Mucosa of stomach (tissue), 1 donor: Measurements from ENCODE around the gene TIMM17A.
"Not testable (repeated sequence)": the region's sequence is repeated elsewhere in the genome, so short reads cannot be mapped to it uniquely, and the experiment has no call there.

Experiments
- H3K27me3 ChIP-seq: one replicate; pipeline ENCODE4 v1.7.0; 2013; ENCODE audit warnings: mild to moderate bottlenecking, low read length; ENCODE audit not compliant: control insufficient read depth, insufficient read depth
- H3K36me3 ChIP-seq: one replicate; pipeline ENCODE4 v1.7.0; 2013; ENCODE audit warnings: low read length; ENCODE audit not compliant: control insufficient read depth, insufficient read depth
- H3K4me1 ChIP-seq: one replicate; pipeline ENCODE4 v1.7.0; 2013; ENCODE audit warnings: mild to moderate bottlenecking, low read length; ENCODE audit not compliant: control insufficient read depth, insufficient read depth
- H3K4me3 ChIP-seq: one replicate; pipeline ENCODE4 v1.7.0; 2013; ENCODE audit warnings: low read length
- H3K9ac ChIP-seq: one replicate; pipeline ENCODE4 v1.7.0; 2013; ENCODE audit warnings: mild to moderate bottlenecking, low read length, moderate library complexity
- H3K9me3 ChIP-seq: one replicate; pipeline ENCODE4 v1.7.0; 2013; ENCODE audit warnings: mild to moderate bottlenecking, low read length, moderate library complexity; ENCODE audit not compliant: control insufficient read depth
- donor health status: Pancreatic carcinoma.

TIMM17A gene

GRCh38 chr1:202013603-202014002 lies 58.3 kb downstream of the TIMM17A start:
- Histone ChIP-seq H3K4me1 (peaks cover 38% of the 10 kb centered on the region), H3K9ac (peak overlapping the region; percentile 100), H3K36me3 (peaks cover 56% of the 10 kb centered on the region), H3K27me3 (no peaks in the 10 kb centered on the region), H3K9me3 (no peaks in the 10 kb centered on the region), H3K4me3 (peak overlapping the region; percentile 99)

DNA sequence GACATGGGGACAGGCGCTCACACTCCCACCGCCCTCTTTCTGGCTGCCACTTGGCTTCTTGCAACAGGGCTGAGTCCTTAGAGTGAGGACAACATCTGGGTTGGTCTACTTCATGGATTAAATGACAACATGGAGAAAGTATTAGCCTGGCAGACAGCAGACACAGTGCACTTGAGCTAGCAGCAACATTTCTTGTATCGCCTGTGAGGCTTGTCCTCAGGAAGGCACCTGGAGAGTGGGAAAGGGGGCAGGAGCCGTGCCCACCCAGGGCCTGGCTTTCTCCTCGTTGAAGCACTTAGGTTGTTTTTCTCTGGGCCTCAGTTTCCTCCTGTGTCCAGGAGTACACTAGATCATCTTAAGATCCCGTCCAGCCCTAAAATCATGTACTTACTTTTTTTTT lies 58.8 kb downstream of the TIMM17A start:
- Histone ChIP-seq H3K9ac (peak overlapping the region; percentile 100), H3K4me3 (peak overlapping the region; percentile 99), H3K4me1 (peaks cover 40% of the 10 kb centered on the region), H3K9me3 (no peaks in the 10 kb centered on the region), H3K27me3 (no peaks in the 10 kb centered on the region), H3K36me3 (peaks cover 56% of the 10 kb centered on the region)

- Histone ChIP-seq H3K9ac (peak overlapping the region; percentile 100), H3K4me3 (peak overlapping the region; percentile 99), H3K36me3 (peaks cover 56% of the 10 kb centered on the region)
Observed at GRCh38 chr1:202014915-202015661, 59.8 kb downstream of the TIMM17A start.

DNA sequence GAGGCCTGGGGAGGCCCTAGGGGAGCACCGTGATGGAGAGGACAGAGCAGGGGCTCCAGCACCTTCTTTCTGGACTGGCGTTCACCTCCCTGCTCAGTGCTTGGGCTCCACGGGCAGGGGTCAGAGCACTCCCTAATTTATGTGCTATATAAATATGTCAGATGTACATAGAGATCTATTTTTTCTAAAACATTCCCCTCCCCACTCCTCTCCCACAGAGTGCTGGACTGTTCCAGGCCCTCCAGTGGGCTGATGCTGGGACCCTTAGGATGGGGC lies 60.3 kb downstream of the TIMM17A start:
- H3K27me3 ChIP-seq, result no peaks in the 10 kb centered on the region
- H3K4me1 ChIP-seq, result peaks cover 49% of the 10 kb centered on the region
- peaks cover 54% of the 10 kb centered on the region for H3K36me3 ChIP-seq
- no peaks in the 10 kb centered on the region for H3K9me3 ChIP-seq
- peak overlapping the region; percentile 100 for H3K9ac ChIP-seq
- peak overlapping the region; percentile 99 for H3K4me3 ChIP-seq

More at GRCh38 chr1:202014915-202015661, 59.8 kb downstream of the TIMM17A start:
- no peaks in the 10 kb centered on the region for H3K9me3 ChIP-seq
- H3K27me3 ChIP-seq, result no peaks in the 10 kb centered on the region
- H3K4me1 ChIP-seq, result peaks cover 45% of the 10 kb centered on the region

DNA sequence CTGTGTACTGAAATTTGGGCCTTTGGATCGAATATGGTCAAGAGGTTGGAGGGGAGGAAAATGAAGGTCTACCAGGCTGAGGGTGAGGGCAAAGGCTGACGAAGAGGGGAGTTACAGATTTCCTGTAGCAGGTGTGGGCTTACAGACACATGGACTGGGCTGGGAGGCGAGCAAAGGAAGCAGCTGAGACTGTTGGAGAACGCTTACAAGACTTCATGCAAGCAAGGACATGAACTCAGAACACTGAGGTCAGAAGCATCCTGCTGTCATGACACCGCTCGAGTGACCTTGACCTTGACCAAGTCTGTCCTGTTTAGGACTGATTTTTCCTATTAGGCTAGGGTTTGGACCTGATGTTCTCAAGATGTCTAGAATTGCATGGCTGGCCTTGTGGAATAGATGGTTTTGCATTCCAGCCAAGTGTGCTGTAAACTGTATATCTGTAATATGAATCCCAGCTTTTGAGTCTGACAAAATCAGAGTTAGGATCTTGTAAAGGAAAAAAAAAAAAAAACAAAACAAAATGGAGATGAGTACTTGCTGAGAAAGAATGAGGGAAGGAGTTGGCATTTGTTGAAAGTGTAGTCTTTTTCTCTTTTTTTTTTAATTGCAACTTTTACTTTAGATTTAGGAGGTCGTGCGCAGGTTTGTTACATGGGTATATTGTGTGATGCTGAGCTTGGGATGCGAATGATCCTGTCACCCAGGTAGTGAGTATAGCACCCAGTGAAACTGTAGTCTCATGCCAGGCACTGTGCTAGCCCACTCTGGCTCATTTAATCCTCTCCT lies 60.9 kb downstream of the TIMM17A start:
- H3K4me3 ChIP-seq, result peak overlapping the region; percentile 99

GRCh38 chr1:202016811-202017748 lies 61.8 kb downstream of the TIMM17A start:
- Histone ChIP-seq H3K36me3 (peaks cover 40% of the 10 kb centered on the region), H3K4me1 (peaks cover 54% of the 10 kb centered on the region), H3K9me3 (no peaks in the 10 kb centered on the region), H3K27me3 (no peaks in the 10 kb centered on the region), H3K4me3 (no peak overlapping the region), H3K9ac (peak overlapping the region; percentile 100)

More for the DNA sequence above, 60.9 kb downstream of the TIMM17A start:
- H3K27me3 ChIP-seq, result no peaks in the 10 kb centered on the region
- peaks cover 48% of the 10 kb centered on the region for H3K36me3 ChIP-seq
- no peaks in the 10 kb centered on the region for H3K9me3 ChIP-seq
- peaks cover 50% of the 10 kb centered on the region for H3K4me1 ChIP-seq
- peak overlapping the region; percentile 100 for H3K9ac ChIP-seq

GRCh38 chr1:202017749-202018467 lies 62.6 kb downstream of the TIMM17A start:
- Histone ChIP-seq H3K36me3 (peaks cover 32% of the 10 kb centered on the region), H3K4me1 (peaks cover 61% of the 10 kb centered on the region), H3K9ac (peak overlapping the region; percentile 100), H3K9me3 (no peaks in the 10 kb centered on the region), H3K4me3 (no peak overlapping the region), H3K27me3 (no peaks in the 10 kb centered on the region)

- H3K4me3 ChIP-seq, result no peak overlapping the region
- H3K27me3 ChIP-seq, result no peaks in the 10 kb centered on the region
- H3K36me3 ChIP-seq, result peaks cover 24% of the 10 kb centered on the region
- peak overlapping the region; percentile 100 for H3K9ac ChIP-seq
- H3K9me3 ChIP-seq, result no peaks in the 10 kb centered on the region
- peaks cover 68% of the 10 kb centered on the region for H3K4me1 ChIP-seq
Observed at GRCh38 chr1:202018468-202019234, 63.3 kb downstream of the TIMM17A start.

GRCh38 chr1:202019235-202019558 lies 63.9 kb downstream of the TIMM17A start:
- not testable (repeated sequence) for H3K9me3 ChIP-seq, H3K27me3 ChIP-seq, H3K4me3 ChIP-seq
- Histone ChIP-seq H3K36me3 (peaks cover 19% of the 10 kb centered on the region), H3K4me1 (peaks cover 68% of the 10 kb centered on the region), H3K9ac (peak overlapping the region; percentile 100)
